ENCODE data around the gene SRGAP1.

Gene SRGAP1

GRCh38 chr12:63997198-63997597 is 152.7 kb downstream of the SRGAP1 start:
- H3K27ac ChIP-seq, result no peak overlapping the region
- TF ChIP-seq ZFX (IDR thresholded peaks at IDR 0.05) (no peak), CTCF (conservative IDR thresholded peaks at IDR 0.05) (no peak)

- TF ChIP-seq ZFX (IDR thresholded peaks at IDR 0.05) (no peak), CTCF (conservative IDR thresholded peaks at IDR 0.05) (no peak)
Measured at GRCh38 chr12:63998584-63998983, 154.1 kb downstream of the SRGAP1 start.

GRCh38 chr12:63999853-64000252 is 155.4 kb downstream of the SRGAP1 start:
- no peak overlapping the region for H3K27ac ChIP-seq
- TF ChIP-seq CTCF (conservative IDR thresholded peaks at IDR 0.05) (no peak), ZFX (IDR thresholded peaks at IDR 0.05) (no peak)

More at GRCh38 chr12:63998584-63998983, 154.1 kb downstream of the SRGAP1 start:
- H3K27ac ChIP-seq, result no peak overlapping the region

DNA sequence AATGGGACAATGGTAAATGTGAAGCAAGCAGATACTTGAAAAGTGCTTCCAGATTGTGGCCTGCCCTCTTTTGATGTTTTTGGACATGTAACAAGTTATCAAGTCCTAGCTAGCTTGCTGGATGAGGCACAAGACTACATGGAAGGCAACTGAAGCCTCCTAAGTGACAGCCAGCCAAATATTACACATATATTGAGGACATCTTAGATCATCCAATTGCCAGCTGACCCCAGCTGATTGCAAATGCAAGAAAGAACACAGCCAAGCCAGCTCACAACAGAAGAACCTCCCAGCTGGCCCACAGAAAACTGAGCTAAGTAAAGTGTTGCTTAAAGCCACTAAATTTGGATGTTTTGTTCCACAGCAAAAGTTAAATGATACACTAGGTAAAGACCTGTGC is 156.9 kb downstream of the SRGAP1 start:
- no peak overlapping the region for H3K27ac ChIP-seq
- no peak for TF ChIP-seq CTCF (conservative IDR thresholded peaks at IDR 0.05)
- no peak for TF ChIP-seq ZFX (IDR thresholded peaks at IDR 0.05)

- TF ChIP-seq ZFX (IDR thresholded peaks at IDR 0.05) (no peak), CTCF (conservative IDR thresholded peaks at IDR 0.05) (no peak)
- H3K27ac ChIP-seq, result no peak overlapping the region
Measured at GRCh38 chr12:64004641-64005040, 160.1 kb downstream of the SRGAP1 start.

- no peak overlapping the region for H3K27ac ChIP-seq
- TF ChIP-seq CTCF (conservative IDR thresholded peaks at IDR 0.05) (no peak), ZFX (IDR thresholded peaks at IDR 0.05) (no peak)
Measured at GRCh38 chr12:64006211-64006825, 161.8 kb downstream of the SRGAP1 start.

DNA sequence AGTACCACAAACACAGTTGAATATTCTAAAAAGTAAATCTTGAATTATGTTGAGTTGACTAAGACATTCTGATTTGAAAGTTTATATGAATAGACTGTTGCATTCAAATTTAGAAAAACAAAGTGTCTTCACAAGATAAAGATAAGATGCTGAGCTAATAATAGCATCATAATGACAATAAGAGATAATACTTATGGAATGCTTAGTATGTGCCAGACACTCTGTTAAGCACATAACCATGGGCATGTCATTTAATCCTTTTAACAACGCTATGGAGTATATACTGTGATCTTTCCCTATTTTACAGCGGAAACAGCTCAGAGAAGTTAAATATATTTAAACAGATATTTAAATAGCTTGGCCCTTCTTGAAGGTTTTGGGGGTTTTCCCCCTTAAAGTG is 163.4 kb downstream of the SRGAP1 start:
- no peak overlapping the region for H3K27ac ChIP-seq
- TF ChIP-seq CTCF (conservative IDR thresholded peaks at IDR 0.05) (no peak), ZFX (IDR thresholded peaks at IDR 0.05) (no peak)

Data from C4-2B (cell line).